Liver (tissue), 9 donors: ENCODE results near the gene FRMPD4. TPM values are rescaled to one million over a fixed set of nuclear protein-coding genes. Genes with fewer than 3 reads are reported as not detected.

Source experiments
- DNase-seq: peaks from one replicate; pipeline ENCODE4 v3.0.0-alpha.2; 2017; ENCODE audit warnings: low spot score
- H3K27ac ChIP-seq, 2 donors: one replicate each; pipeline ENCODE4 v1.7.0; 2013; ENCODE audit warnings: inconsistent platforms in 2 of 2, low read length in 2 of 2, control low read depth in 1 of 2, low read depth in 1 of 2, mild to moderate bottlenecking in 1 of 2
- H3K27me3 ChIP-seq, 4 donors: one replicate each; pipeline versions ENCODE4 v1.6.1 to v1.7.0; 2013; ENCODE audit warnings: low read length in 3 of 4, inconsistent platforms in 1 of 4, mild to moderate bottlenecking in 1 of 4, moderate library complexity in 1 of 4; ENCODE audit not compliant: control insufficient read depth in 4 of 4, insufficient read depth in 4 of 4
- H3K36me3 ChIP-seq, 4 donors: one replicate each; pipeline versions ENCODE4 v1.6.1 to v1.7.0; 2013; ENCODE audit warnings: low read length in 3 of 4, mild to moderate bottlenecking in 3 of 4, low read depth in 1 of 4, moderate library complexity in 1 of 4; ENCODE audit not compliant: control insufficient read depth in 4 of 4, insufficient read depth in 3 of 4
- H3K4me1 ChIP-seq, 4 donors: one replicate each; pipeline versions ENCODE4 v1.6.1 to v1.7.0; 2013; ENCODE audit warnings: low read length in 3 of 4, mild to moderate bottlenecking in 3 of 4, moderate library complexity in 1 of 4; ENCODE audit not compliant: control insufficient read depth in 4 of 4, insufficient read depth in 4 of 4
- H3K4me3 ChIP-seq, 3 donors: one replicate each; pipeline versions ENCODE4 v1.6.1 to v1.7.0; 2013; ENCODE audit warnings: low read length in 3 of 3, control low read depth in 1 of 3, low read depth in 1 of 3, mild to moderate bottlenecking in 1 of 3
- H3K9ac ChIP-seq, 2 donors: one replicate each; pipeline ENCODE4 v1.7.0; 2013; ENCODE audit warnings: low read length in 2 of 2, mild to moderate bottlenecking in 2 of 2, moderate library complexity in 2 of 2, control low read depth in 1 of 2, low read depth in 1 of 2
- H3K9me3 ChIP-seq, 4 donors: one replicate each; pipeline versions ENCODE4 v1.6.1 to v1.7.0; 2013; ENCODE audit warnings: low read length in 3 of 4; ENCODE audit not compliant: control insufficient read depth in 4 of 4
- ATF3 ChIP-seq: IDR thresholded peaks from 2 replicates; pipeline ENCODE4 v1.6.1; 2016; ENCODE audit warnings: antibody characterized with exemption
- EGR1 ChIP-seq, 2 donors: IDR thresholded peaks; 2 replicates each; pipeline ENCODE4 v1.6.1; 2016 to 2018; ENCODE audit warnings: antibody characterized with exemption in 2 of 2, low read depth in 2 of 2
- FOXA1 ChIP-seq: IDR thresholded peaks from 2 replicates; pipeline ENCODE4 v1.6.1; 2016; ENCODE audit warnings: antibody characterized with exemption
- FOXA2 ChIP-seq: IDR thresholded peaks from 2 replicates; pipeline ENCODE4 v1.6.1; 2016; ENCODE audit warnings: antibody characterized with exemption
- GABPA ChIP-seq, 2 donors: IDR thresholded peaks in 1 of 2; conservative IDR thresholded peaks in 1 of 2; 2 replicates each; pipeline ENCODE4 v1.6.1; 2016; ENCODE audit warnings: antibody characterized with exemption in 2 of 2, mild to moderate bottlenecking in 1 of 2, moderate library complexity in 1 of 2
- HNF4A ChIP-seq, 2 donors: conservative IDR thresholded peaks; 2 replicates each; pipeline ENCODE4 v1.6.1; 2016; ENCODE audit warnings: antibody characterized with exemption in 2 of 2, mild to moderate bottlenecking in 2 of 2
- HNF4G ChIP-seq: IDR thresholded peaks from 2 replicates; pipeline ENCODE4 v1.6.1; 2016; ENCODE audit warnings: antibody characterized with exemption
- JUND ChIP-seq, 2 donors: IDR thresholded peaks; 2 replicates each; pipeline ENCODE4 v1.6.1; 2016; ENCODE audit warnings: antibody characterized with exemption in 2 of 2
- MAX ChIP-seq: IDR thresholded peaks from 2 replicates; pipeline ENCODE4 v1.6.1; 2016; ENCODE audit warnings: antibody characterized with exemption
- NR2F2 ChIP-seq: IDR thresholded peaks from 2 replicates; pipeline ENCODE4 v1.6.1; 2016; ENCODE audit warnings: antibody characterized with exemption
- RAD21 ChIP-seq, 2 donors: IDR thresholded peaks; 2 replicates each; pipeline ENCODE4 v1.6.1; 2016; ENCODE audit warnings: antibody characterized with exemption in 2 of 2, mild to moderate bottlenecking in 2 of 2
- RXRA ChIP-seq, 2 donors: IDR thresholded peaks; 2 replicates each; pipeline ENCODE4 v1.6.1; 2017 to 2018; ENCODE audit warnings: antibody characterized with exemption in 2 of 2, mild to moderate bottlenecking in 1 of 2
- SP1 ChIP-seq: IDR thresholded peaks from 2 replicates; pipeline ENCODE4 v1.6.1; 2018; ENCODE audit warnings: antibody characterized with exemption, mild to moderate bottlenecking
- TAF1 ChIP-seq: conservative IDR thresholded peaks from 2 replicates; pipeline ENCODE4 v1.6.1; 2016; ENCODE audit warnings: antibody characterized with exemption, mild to moderate bottlenecking
- YY1 ChIP-seq: IDR thresholded peaks from 2 replicates; pipeline ENCODE4 v1.6.1; 2016; ENCODE audit warnings: antibody characterized with exemption, mild to moderate bottlenecking
- WGBS: extraction: QIAGEN DNeasy Blood & Tissue Kit; methylation state at CpG from one replicate; pipeline ENCODE4 v1.1.7; 2013; 5-methylcytosine and 5-hydroxymethylcytosine counted together
- polyA plus RNA-seq, 2 donors: library from polyadenylated mRNA; stranded (reverse) in 1 of 2; unstranded in 1 of 2; fragments of 200-250 nt in 1 of 2; fragments of >200 nt in 1 of 2; fragmentation: Nextera tagmentation in 1 of 2; extraction: Ambion mirVana in 1 of 2; gene quantifications; one replicate each; pipeline versions ENCODE4 v1.2.1 to v1.2.3, GENCODE V29; 2013 to 2015
- total RNA-seq, 2 donors: library from RNA; depleted of rRNA; stranded (reverse); fragments of >200 nt; gene quantifications; one replicate each; pipeline ENCODE4 v1.2.3, GENCODE V29; 2014
- TF ChIP-seq, protein P1 (sequence below): IDR thresholded peaks from 2 replicates; pipeline ENCODE4 v1.6.1; 2016; ENCODE audit warnings: antibody characterized with exemption, mild to moderate bottlenecking
- TF ChIP-seq, protein P2 (sequence below): IDR thresholded peaks from 2 replicates; pipeline ENCODE4 v1.6.1; 2016; ENCODE audit warnings: antibody characterized with exemption
- donor health status: healthy.
- donor health status: healthy.
- donor health status: healthy.
- donor health status: healthy.
- donor health status: healthy.

FRMPD4 gene
- total and polyA plus RNA-seq, 4 donors = 0.01 to 0.08 (median 0.03) TPM; not detected in 1

- TF ChIP-seq, protein P1, sequence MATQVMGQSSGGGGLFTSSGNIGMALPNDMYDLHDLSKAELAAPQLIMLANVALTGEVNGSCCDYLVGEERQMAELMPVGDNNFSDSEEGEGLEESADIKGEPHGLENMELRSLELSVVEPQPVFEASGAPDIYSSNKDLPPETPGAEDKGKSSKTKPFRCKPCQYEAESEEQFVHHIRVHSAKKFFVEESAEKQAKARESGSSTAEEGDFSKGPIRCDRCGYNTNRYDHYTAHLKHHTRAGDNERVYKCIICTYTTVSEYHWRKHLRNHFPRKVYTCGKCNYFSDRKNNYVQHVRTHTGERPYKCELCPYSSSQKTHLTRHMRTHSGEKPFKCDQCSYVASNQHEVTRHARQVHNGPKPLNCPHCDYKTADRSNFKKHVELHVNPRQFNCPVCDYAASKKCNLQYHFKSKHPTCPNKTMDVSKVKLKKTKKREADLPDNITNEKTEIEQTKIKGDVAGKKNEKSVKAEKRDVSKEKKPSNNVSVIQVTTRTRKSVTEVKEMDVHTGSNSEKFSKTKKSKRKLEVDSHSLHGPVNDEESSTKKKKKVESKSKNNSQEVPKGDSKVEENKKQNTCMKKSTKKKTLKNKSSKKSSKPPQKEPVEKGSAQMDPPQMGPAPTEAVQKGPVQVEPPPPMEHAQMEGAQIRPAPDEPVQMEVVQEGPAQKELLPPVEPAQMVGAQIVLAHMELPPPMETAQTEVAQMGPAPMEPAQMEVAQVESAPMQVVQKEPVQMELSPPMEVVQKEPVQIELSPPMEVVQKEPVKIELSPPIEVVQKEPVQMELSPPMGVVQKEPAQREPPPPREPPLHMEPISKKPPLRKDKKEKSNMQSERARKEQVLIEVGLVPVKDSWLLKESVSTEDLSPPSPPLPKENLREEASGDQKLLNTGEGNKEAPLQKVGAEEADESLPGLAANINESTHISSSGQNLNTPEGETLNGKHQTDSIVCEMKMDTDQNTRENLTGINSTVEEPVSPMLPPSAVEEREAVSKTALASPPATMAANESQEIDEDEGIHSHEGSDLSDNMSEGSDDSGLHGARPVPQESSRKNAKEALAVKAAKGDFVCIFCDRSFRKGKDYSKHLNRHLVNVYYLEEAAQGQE = no peak
- TF ChIP-seq HNF4G = no peak
- no peak for TF ChIP-seq FOXA2
- TF ChIP-seq NR2F2 = no peak
These were observed 342.7 kb downstream of the FRMPD4 start (continued) for GRCh38 chrX:12480956-12481355.

- no peaks in the 10 kb centered on the region for H3K36me3 ChIP-seq
- no peak overlapping the region for H3K9ac ChIP-seq
- no peak overlapping the region for H3K27ac ChIP-seq
- TF ChIP-seq GABPA (IDR thresholded peaks at IDR 0.05 in 1 of 2, conservative IDR thresholded peaks at IDR 0.05 in 1 of 2) = no peak
- TF ChIP-seq, protein P2, sequence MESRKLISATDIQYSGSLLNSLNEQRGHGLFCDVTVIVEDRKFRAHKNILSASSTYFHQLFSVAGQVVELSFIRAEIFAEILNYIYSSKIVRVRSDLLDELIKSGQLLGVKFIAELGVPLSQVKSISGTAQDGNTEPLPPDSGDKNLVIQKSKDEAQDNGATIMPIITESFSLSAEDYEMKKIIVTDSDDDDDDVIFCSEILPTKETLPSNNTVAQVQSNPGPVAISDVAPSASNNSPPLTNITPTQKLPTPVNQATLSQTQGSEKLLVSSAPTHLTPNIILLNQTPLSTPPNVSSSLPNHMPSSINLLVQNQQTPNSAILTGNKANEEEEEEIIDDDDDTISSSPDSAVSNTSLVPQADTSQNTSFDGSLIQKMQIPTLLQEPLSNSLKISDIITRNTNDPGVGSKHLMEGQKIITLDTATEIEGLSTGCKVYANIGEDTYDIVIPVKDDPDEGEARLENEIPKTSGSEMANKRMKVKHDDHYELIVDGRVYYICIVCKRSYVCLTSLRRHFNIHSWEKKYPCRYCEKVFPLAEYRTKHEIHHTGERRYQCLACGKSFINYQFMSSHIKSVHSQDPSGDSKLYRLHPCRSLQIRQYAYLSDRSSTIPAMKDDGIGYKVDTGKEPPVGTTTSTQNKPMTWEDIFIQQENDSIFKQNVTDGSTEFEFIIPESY = no peak
- no peak for TF ChIP-seq EGR1 (IDR thresholded peaks at IDR 0.05; ENCODE audit: low read depth in 2 of 2)
- no peak for TF ChIP-seq FOXA2
- TF ChIP-seq RAD21 (IDR thresholded peaks at IDR 0.05) = no peak
- no peak for TF ChIP-seq YY1
- TF ChIP-seq HNF4A (conservative IDR thresholded peaks at IDR 0.05) = no peak
- no peak for TF ChIP-seq MAX
- no peak for TF ChIP-seq RXRA (IDR thresholded peaks at IDR 0.05)
- H3K4me3 ChIP-seq = no peak overlapping the region
- no peaks in the 10 kb centered on the region for H3K4me1 ChIP-seq
- H3K27me3 ChIP-seq = peaks cover 0 to 6% (median 0%) of the 10 kb centered on the region in 4 donors
- no peak for DNase-seq
- no peaks in the 10 kb centered on the region for H3K9me3 ChIP-seq
These were observed 349.9 kb downstream of the FRMPD4 start for GRCh38 chrX:12488220-12488619.

DNA sequence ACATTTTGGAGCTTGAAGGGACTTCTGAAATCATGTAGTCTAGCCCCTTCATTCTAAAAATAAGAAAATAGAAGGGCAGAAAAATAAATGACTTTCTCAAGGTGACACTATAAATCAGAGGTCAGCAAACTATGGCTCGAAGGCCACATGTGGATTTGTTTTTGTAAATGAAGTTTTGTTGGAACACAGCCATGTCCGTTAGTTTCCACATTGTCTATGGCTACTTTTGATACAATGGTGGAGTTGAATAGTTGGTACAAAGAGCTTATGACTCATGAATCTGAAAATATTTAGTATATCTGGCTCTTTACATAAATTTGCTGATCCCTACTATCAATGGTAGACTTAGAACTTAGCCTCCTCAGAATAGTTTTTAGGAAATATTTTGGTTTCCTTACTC is 350.5 kb downstream of the FRMPD4 start:
- WGBS = 60% methylated on average over 2 of the region's 2 CpGs

More for the DNA sequence above, 350.5 kb downstream of the FRMPD4 start:
- TF ChIP-seq SP1 (no peak), TAF1 (no peak), JUND (IDR thresholded peaks at IDR 0.05) (no peak), YY1 (no peak), ATF3 (no peak), GABPA (IDR thresholded peaks at IDR 0.05 in 1 of 2, conservative IDR thresholded peaks at IDR 0.05 in 1 of 2) (no peak), HNF4G (no peak), FOXA2 (no peak), FOXA1 (no peak)
- TF ChIP-seq, protein P1 = no peak
- H3K4me1 ChIP-seq = no peaks in the 10 kb centered on the region
- DNase-seq = no peak
- peaks cover 0 to 6% (median 0%) of the 10 kb centered on the region in 4 donors for H3K27me3 ChIP-seq
- H3K27ac ChIP-seq = no peak overlapping the region
- no peaks in the 10 kb centered on the region for H3K36me3 ChIP-seq
- no peak overlapping the region for H3K4me3 ChIP-seq
- no peaks in the 10 kb centered on the region for H3K9me3 ChIP-seq
- H3K9ac ChIP-seq = no peak overlapping the region
